ENCODE results near the gene CHAF1B. TPM values are rescaled to one million over a fixed set of nuclear protein-coding genes. Genes with fewer than 3 reads are reported as not detected.
"Not testable (repeated sequence)": the region's sequence is repeated elsewhere in the genome, so short reads cannot be mapped to it uniquely, and the experiment has no call there.

CHAF1B gene
- total RNA-seq, 3 donors from 2014 or later: 0.64 to 2.8 (median 1.6) TPM

- intact Hi-C loops (cut with DNase I; ENCODE audit: low total_unique reads): no loop called here
- Histone ChIP-seq H3K27ac (no peak overlapping the region), H3K27me3 (no peaks in the 10 kb centered on the region), H3K4me1 (no peaks in the 10 kb centered on the region), H3K9me3 (peaks cover 0 to 7% of the 10 kb centered on the region in 2 donors), H3K4me3 (no peak overlapping the region), H3K36me3 (no peaks in the 10 kb centered on the region)
- DNase-seq (ENCODE audit: low spot score in 2 of 2): no peak
- TF ChIP-seq CTCF (IDR thresholded peaks at IDR 0.05): no peak
- TF ChIP-seq POLR2A (IDR thresholded peaks at IDR 0.05): no peak
- TF ChIP-seq POLR2AphosphoS5 (IDR thresholded peaks at IDR 0.05): no peak
These were observed 3.6 kb downstream of the CHAF1B start for GRCh38 chr21:36388835-36389234.

GRCh38 chr21:36391649-36392048 lies 6.5 kb downstream of the CHAF1B start:
- H3K4me1 ChIP-seq; DNase-seq (ENCODE audit: low spot score in 2 of 2); H3K9me3 ChIP-seq; H3K27ac ChIP-seq; H3K36me3 ChIP-seq; H3K27me3 ChIP-seq; H3K4me3 ChIP-seq; intact Hi-C loops (cut with DNase I; ENCODE audit: low total_unique reads): not testable (repeated sequence)

GRCh38 chr21:36395353-36396111 lies 10.3 kb downstream of the CHAF1B start:
- Histone ChIP-seq H3K4me1 (no peaks in the 10 kb centered on the region), H3K36me3 (no peaks in the 10 kb centered on the region), H3K4me3 (no peak overlapping the region), H3K27ac (no peak overlapping the region), H3K27me3 (no peaks in the 10 kb centered on the region), H3K9me3 (peaks cover 0 to 7% of the 10 kb centered on the region in 2 donors)
- intact Hi-C loops (cut with DNase I; ENCODE audit: low total_unique reads): no loop called here
- TF ChIP-seq POLR2AphosphoS5 (IDR thresholded peaks at IDR 0.05) (no peak), POLR2A (IDR thresholded peaks at IDR 0.05) (no peak), CTCF (IDR thresholded peaks at IDR 0.05) (no peak)
- no peak for DNase-seq (ENCODE audit: low spot score in 2 of 2)

- Histone ChIP-seq H3K36me3 (no peaks in the 10 kb centered on the region), H3K4me3 (no peak overlapping the region), H3K4me1 (no peaks in the 10 kb centered on the region), H3K27me3 (no peaks in the 10 kb centered on the region), H3K9me3 (peaks cover 0 to 7% of the 10 kb centered on the region in 2 donors), H3K27ac (no peak overlapping the region)
- DNase-seq (ENCODE audit: low spot score in 2 of 2): no peak
- TF ChIP-seq CTCF (IDR thresholded peaks at IDR 0.05) (no peak), POLR2AphosphoS5 (IDR thresholded peaks at IDR 0.05) (no peak), POLR2A (IDR thresholded peaks at IDR 0.05) (no peak)
- intact Hi-C loops (cut with DNase I; ENCODE audit: low total_unique reads): no loop called here
These were observed 11.1 kb downstream of the CHAF1B start for GRCh38 chr21:36396325-36396724.

GRCh38 chr21:36396971-36397370 lies 11.8 kb downstream of the CHAF1B start:
- Histone ChIP-seq H3K9me3 (peaks cover 0 to 7% of the 10 kb centered on the region in 2 donors), H3K4me1 (no peaks in the 10 kb centered on the region), H3K4me3 (no peak overlapping the region), H3K36me3 (no peaks in the 10 kb centered on the region), H3K27me3 (no peaks in the 10 kb centered on the region), H3K27ac (no peak overlapping the region)
- no peak for TF ChIP-seq POLR2AphosphoS5 (IDR thresholded peaks at IDR 0.05)
- TF ChIP-seq POLR2A (IDR thresholded peaks at IDR 0.05): no peak
- TF ChIP-seq CTCF (IDR thresholded peaks at IDR 0.05): no peak
- intact Hi-C loops (cut with DNase I; ENCODE audit: low total_unique reads): no loop called here
- DNase-seq (ENCODE audit: low spot score in 2 of 2): no peak
